Esophagus muscularis mucosa (tissue), 4 donors: Measurements from ENCODE around the gene DYNLRB2.

Experiments
- CTCF ChIP-seq, 3 experiments: fragments of 200-600 bp in 2 of 3; fragments of 450-650 bp in 1 of 3; sonication (generic) in 2 of 3; IDR thresholded peaks; one replicate each; pipeline ENCODE4 v1.5.1; 2017 to 2019; ENCODE audit warnings: antibody characterized with exemption in 3 of 3, mild to moderate bottlenecking in 2 of 3, moderate library complexity in 1 of 3
- EP300 ChIP-seq: sonication (generic); formaldehyde crosslinking; IDR thresholded peaks from one replicate; pipeline ENCODE4 v1.6.1; 2017; ENCODE audit warnings: antibody characterized with exemption
- POLR2A ChIP-seq: fragments of 450-650 bp; IDR thresholded peaks from one replicate; pipeline ENCODE4 v1.6.1; 2017; ENCODE audit warnings: antibody characterized with exemption, moderate library complexity, mild to moderate bottlenecking, low read depth
- POLR2AphosphoS5 ChIP-seq, 2 donors: sonication (generic); formaldehyde crosslinking; IDR thresholded peaks; one replicate each; pipeline ENCODE4 v1.6.1; 2017; ENCODE audit warnings: antibody characterized with exemption in 2 of 2

GRCh38 chr16:80536238-80536637, 4.6 kb upstream of the DYNLRB2 start:
- TF ChIP-seq POLR2A, result no peak
- no peak for TF ChIP-seq CTCF (IDR thresholded peaks at IDR 0.05)
- TF ChIP-seq POLR2AphosphoS5 (IDR thresholded peaks at IDR 0.05), result no peak
- TF ChIP-seq EP300, result no peak
